Colon (tissue), 2 donors: ENCODE results near the gene PPP4C.

Experiments used
- FAIRE-seq: peaks from 2 replicates; lab custom pipeline; 2012; peaks lifted over from hg19 to GRCh38; lab: Jason Lieb, UNC
- donor health status: control.
- donor health status: control.

The PPP4C gene

GRCh38 chr16:30054959-30055553 is 20.7 kb upstream of the PPP4C start:
- FAIRE-seq, result no peak

GRCh38 chr16:30060346-30060745 is 15.4 kb upstream of the PPP4C start:
- no peak for FAIRE-seq

DNA sequence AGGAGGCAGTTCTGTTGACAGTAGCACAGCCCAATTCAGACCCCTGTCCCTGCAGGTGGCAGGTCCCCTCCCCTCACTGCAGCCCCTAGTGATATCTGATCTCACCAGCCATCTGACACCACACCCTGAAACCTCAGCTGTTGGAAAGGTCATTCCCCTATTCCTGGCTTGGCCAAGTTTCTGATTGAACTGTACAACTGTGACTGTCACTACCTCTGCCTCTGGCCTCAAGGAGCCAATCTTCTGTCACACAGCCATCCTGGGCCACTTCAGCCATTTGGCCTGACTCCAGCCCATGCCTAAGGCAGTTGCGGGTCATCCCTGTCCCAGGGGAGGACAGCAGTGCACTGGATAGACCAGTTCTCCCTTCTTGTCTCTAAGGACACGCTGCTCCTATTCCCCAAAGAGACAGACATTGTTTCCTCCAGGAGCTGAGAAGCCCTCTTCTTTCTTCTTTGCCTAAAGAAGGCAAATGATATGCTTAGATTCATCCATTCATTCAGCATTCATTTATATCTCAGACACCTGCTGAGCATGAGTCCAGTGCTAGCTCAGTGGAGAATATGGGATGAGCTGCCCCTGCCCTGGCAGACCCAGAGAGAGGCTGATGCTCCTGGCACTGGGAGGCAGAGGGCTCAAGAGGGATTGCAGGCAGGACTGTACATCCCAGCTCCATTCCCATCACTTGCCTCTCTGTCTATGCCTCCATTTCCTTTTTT is 14.8 kb upstream of the PPP4C start:
- FAIRE-seq, result no peak

DNA sequence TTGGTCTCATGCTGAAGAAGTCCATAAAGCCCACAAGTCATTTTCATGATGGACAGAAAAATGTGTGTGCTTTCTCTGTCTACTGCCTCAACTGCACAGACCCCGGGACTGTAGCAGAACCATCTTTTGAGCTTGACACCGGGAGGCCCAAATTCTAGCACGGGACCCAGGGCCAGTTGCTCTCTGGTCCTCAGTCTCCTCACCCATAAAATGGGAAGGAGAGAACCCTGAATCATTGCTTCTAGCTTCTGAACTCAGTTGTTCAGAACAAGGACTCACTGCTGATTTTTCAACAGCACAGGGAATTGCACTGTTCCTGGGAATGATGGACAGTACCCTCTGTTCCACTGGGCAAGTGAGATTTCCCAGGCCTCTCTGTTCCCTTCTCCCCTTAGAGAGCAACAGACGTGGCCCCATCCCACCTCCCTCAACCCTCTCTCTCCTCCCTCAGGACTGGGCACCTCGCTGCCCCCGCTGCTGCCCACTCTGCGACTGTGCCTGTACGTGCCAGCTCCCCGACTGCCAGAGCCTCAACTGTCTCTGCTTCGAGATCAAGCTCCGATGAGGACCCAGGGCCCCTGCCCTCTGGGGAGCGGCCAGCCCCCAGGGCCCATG is 12.4 kb upstream of the PPP4C start:
- no peak for FAIRE-seq

GRCh38 chr16:30063893-30064728 is 11.7 kb upstream of the PPP4C start:
- no peak for FAIRE-seq

- no peak for FAIRE-seq
Observed at GRCh38 chr16:30064729-30065101, 11.1 kb upstream of the PPP4C start.

GRCh38 chr16:30065102-30065942 is 10.5 kb upstream of the PPP4C start, which contains the start of gene ALDOA:
Gene ALDOA (plus strand): TSS chr16:30065760. CDS start chr16:30066898, 1,138 bp downstream.
- no peak for FAIRE-seq

DNA sequence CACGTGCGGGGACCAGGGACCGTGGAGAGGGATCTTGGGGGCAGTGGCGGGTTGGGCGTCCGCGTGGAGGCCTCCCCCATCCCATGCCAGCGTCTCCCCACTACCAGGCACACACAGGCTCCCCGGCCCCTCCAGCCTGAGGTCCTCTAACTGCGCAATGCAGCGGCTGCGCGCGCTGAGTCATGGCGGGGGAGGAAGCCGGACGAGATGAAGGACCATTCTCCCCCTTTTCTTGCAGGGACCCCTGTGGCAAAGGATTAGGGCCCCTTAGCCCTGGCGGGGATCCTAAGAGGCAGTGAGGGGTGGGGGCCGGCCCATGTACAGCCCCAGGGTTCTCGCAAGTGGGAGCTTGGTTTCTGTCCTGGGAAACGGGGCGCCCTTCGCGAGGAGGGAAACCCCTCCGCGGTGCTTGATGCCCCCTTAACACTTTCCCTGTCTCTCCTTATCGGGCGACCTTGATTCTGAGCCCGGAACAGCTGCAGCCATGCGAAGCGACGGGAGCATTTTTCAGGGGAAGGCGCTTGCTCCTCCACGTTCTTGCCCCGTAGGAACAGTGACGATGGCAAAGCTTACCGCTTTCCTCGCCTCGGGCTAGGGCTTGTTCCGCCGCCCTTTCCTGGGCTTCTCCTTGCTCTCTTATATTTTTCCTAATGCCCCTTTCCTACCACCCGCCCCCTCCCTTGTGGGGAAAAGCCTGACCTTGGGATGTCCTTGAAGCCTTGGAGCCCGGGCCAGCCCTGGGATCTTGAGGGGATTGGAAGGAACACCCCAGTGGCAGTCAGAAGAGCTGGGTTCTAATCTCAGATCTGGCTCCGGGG is 9.6 kb upstream of the PPP4C start:
- no peak for FAIRE-seq

- no peak for FAIRE-seq
Observed at GRCh38 chr16:30066761-30067583, 8.8 kb upstream of the PPP4C start.

GRCh38 chr16:30067584-30067916 is 8.2 kb upstream of the PPP4C start:
- no peak for FAIRE-seq

DNA sequence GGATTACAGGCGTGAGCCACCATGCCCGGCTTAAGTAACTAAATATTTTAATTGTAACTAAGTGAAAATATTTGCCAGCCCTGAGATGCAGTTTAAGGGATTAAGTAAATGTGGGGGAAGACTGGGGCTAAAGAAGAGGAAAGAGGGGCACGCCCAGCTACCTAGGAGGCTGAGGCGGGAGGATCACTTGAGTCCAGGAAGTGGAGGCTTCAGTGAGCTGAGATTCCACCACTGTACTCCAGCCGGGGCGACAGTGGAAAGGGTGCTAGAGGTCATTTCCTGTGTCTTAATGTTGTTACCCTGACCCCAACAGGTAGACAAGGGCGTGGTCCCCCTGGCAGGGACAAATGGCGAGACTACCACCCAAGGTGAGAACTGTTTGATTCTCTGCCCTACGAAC is 7.5 kb upstream of the PPP4C start:
- FAIRE-seq, result no peak

- FAIRE-seq, result no peak
Observed at GRCh38 chr16:30068750-30069610, 6.8 kb upstream of the PPP4C start.

GRCh38 chr16:30069611-30070462 is 6.0 kb upstream of the PPP4C start:
- no peak for FAIRE-seq

DNA sequence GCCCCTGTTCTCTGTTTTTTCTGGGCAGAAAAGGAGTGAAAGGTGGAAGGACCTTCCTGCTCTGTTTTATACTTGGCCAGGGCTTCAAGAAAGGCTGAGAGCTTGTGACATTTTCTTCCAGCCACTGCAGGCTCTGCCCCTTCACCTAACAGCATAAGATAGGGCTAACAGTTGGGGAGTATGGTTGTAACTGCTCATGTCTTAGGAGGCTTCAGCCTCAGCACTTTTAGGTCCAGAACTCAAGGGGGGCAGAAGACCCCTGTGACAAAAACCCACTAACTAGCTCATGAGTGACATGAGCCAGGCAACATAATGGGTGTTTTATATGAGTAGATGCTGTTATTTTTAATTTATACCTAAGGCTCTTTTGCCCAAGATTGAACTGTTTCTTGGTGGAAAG is 5.3 kb upstream of the PPP4C start:
- FAIRE-seq, result no peak

- FAIRE-seq, result no peak
Observed at GRCh38 chr16:30076276-30076791, 540 bp downstream of the PPP4C start.

GRCh38 chr16:30077656-30078055 is 1.9 kb downstream of the PPP4C start:
- FAIRE-seq, result no peak

DNA sequence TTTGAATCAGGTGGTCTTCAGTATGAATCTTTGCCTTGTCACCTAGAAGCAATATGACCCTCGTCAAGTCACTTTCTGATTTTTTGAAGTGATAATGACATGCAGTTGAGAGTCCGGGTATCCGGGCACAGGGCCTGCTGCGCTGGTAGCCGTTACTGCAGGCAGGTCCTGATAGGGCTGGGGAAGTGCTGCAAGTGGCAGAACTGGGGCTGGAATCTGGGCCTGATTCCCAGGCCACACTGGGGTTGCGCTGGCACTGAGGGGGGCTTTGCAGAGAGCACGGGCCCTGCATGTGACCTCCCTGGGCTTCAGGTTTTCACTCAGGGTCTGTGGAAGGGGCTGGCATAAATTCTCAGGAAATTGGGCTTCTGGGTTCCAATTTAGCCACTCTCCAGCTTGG is 3.0 kb downstream of the PPP4C start:
- no peak for FAIRE-seq

- FAIRE-seq, result no peak
Observed at GRCh38 chr16:30079480-30079879, 3.7 kb downstream of the PPP4C start.
